Lower lobe of right lung (tissue), 2 donors: Measurements from ENCODE around the gene WDR31. TPM values are rescaled to one million over a fixed set of nuclear protein-coding genes. Genes with fewer than 3 reads are reported as not detected.

Source experiments
- ATAC-seq, 2 donors: fragments of 200-7000 bp; cut with Tn5 transposase; one replicate each; pipeline ENCODE4 v1.9.1; 2020 to 2022; ENCODE audit warnings: mild to moderate bottlenecking in 2 of 2, moderate library complexity in 2 of 2
- DNase-seq: peaks from one replicate; pipeline ENCODE4 v3.0.0-alpha.2; 2020
- H3K27ac ChIP-seq: fragments of 200-600 bp; one replicate; pipeline ENCODE4 v1.8.0; 2022
- H3K27me3 ChIP-seq: fragments of 200-600 bp; one replicate; pipeline ENCODE4 v1.8.0; 2022; ENCODE audit warnings: low read depth
- H3K36me3 ChIP-seq: fragments of 200-600 bp; one replicate; pipeline ENCODE4 v1.8.0; 2022; ENCODE audit warnings: mild to moderate bottlenecking
- H3K4me1 ChIP-seq: fragments of 200-600 bp; one replicate; pipeline ENCODE4 v1.8.0; 2022
- H3K4me3 ChIP-seq: fragments of 200-600 bp; one replicate; pipeline ENCODE4 v1.8.0; 2022; ENCODE audit warnings: mild to moderate bottlenecking
- H3K9me3 ChIP-seq: fragments of 200-600 bp; one replicate; pipeline ENCODE4 v1.8.0; 2022
- CTCF ChIP-seq: fragments of 200-600 bp; IDR thresholded peaks from one replicate; pipeline ENCODE4 v1.8.0; 2022; ENCODE audit warnings: antibody characterized with exemption, mild to moderate bottlenecking
- intact Hi-C: fragments of 100-400 bp; cut with DNase I; formaldehyde crosslinking; loops from one replicate; pipeline ENCODE4 v1.11.0; 2022
- total RNA-seq: library from RNA; stranded (reverse); fragmentation: NEBNext Ultra II Directional; extraction: Animal tissue kit (Norgen Biotek cat#: 25700); gene quantifications from one replicate; pipeline ENCODE4 v1.2.1, GENCODE V29; 2021
- donor health status: DM: no; HTN: yes; CAD: no; lungs with severe emphysema.

Gene WDR31
- total RNA-seq, 1 donor from 2014 or later, result 4.5 TPM

GRCh38 chr9:113349066-113349444 is 9.0 kb upstream of the WDR31 start:
- no peak overlapping the region for H3K27ac ChIP-seq
- intact Hi-C loops, result no loop called here
- H3K4me1 ChIP-seq, result peaks cover 15% of the 10 kb centered on the region
- H3K4me3 ChIP-seq, result peak overlapping the region; percentile 66
- H3K27me3 ChIP-seq, result peaks cover 19% of the 10 kb centered on the region
- DNase-seq (no peak), ATAC-seq (peak in 1 of 2 donors; percentile 16)
- H3K36me3 ChIP-seq, result no peaks in the 10 kb centered on the region
- no peaks in the 10 kb centered on the region for H3K9me3 ChIP-seq
- no peak for TF ChIP-seq CTCF

- Histone ChIP-seq H3K9me3 (no peaks in the 10 kb centered on the region), H3K27me3 (peaks cover 19% of the 10 kb centered on the region), H3K4me1 (peaks cover 20% of the 10 kb centered on the region), H3K27ac (no peak overlapping the region), H3K36me3 (no peaks in the 10 kb centered on the region), H3K4me3 (no peak overlapping the region)
- no peak for DNase-seq
- ATAC-seq, result no peak
- no peak for TF ChIP-seq CTCF
- intact Hi-C loops, result no loop called here
Observed at GRCh38 chr9:113348437-113348836, 8.4 kb upstream of the WDR31 start.

- no peak for ATAC-seq
- no peak for TF ChIP-seq CTCF
- H3K27ac ChIP-seq, result no peak overlapping the region
- H3K27me3 ChIP-seq, result peaks cover 8% of the 10 kb centered on the region
- no peak overlapping the region for H3K4me3 ChIP-seq
- H3K4me1 ChIP-seq, result peaks cover 20% of the 10 kb centered on the region
- no peaks in the 10 kb centered on the region for H3K36me3 ChIP-seq
- no peaks in the 10 kb centered on the region for H3K9me3 ChIP-seq
- intact Hi-C loops, result no loop called here
- no peak for DNase-seq
Observed at GRCh38 chr9:113345671-113346070, 5.6 kb upstream of the WDR31 start.

- Histone ChIP-seq H3K4me1 (peaks cover 20% of the 10 kb centered on the region), H3K9me3 (no peaks in the 10 kb centered on the region), H3K27ac (no peak overlapping the region), H3K27me3 (peaks cover 3% of the 10 kb centered on the region), H3K4me3 (no peak overlapping the region), H3K36me3 (no peaks in the 10 kb centered on the region)
- DNase-seq (no peak), ATAC-seq (no peak)
- no peak for TF ChIP-seq CTCF
- intact Hi-C loops, result no loop called here
Observed at GRCh38 chr9:113345190-113345589, 5.1 kb upstream of the WDR31 start.

GRCh38 chr9:113343732-113344231 is 3.7 kb upstream of the WDR31 start:
- Histone ChIP-seq H3K36me3 (no peaks in the 10 kb centered on the region), H3K4me1 (peaks cover 22% of the 10 kb centered on the region), H3K4me3 (no peak overlapping the region), H3K27me3 (no peaks in the 10 kb centered on the region), H3K9me3 (no peaks in the 10 kb centered on the region), H3K27ac (peak overlapping the region; percentile 67)
- intact Hi-C loops, result no loop called here
- peak; percentile 57 to 83 for ATAC-seq
- DNase-seq, result peak; percentile 58
- TF ChIP-seq CTCF, result no peak
